WERI-Rb-1 (cell line): ENCODE measurements around the gene AP3B1.

Experiments
- DNase-seq: peaks from one replicate; pipeline ENCODE4 v3.0.0-alpha.2; 2020
- H3K27ac ChIP-seq: fragments of 250-450 bp; sonication (Bioruptor Pico); 2 replicates; pipeline ENCODE4 v1.5.1; 2020; ENCODE audit warnings: mild to moderate bottlenecking, moderate library complexity
- H3K27me3 ChIP-seq: fragments of 250-450 bp; sonication (Bioruptor Pico); 2 replicates; pipeline ENCODE4 v1.5.1; 2021; ENCODE audit warnings: mild to moderate bottlenecking, low read depth, moderate library complexity; ENCODE audit not compliant: insufficient read depth, severe bottlenecking
- H3K36me3 ChIP-seq: fragments of 250-450 bp; sonication (Bioruptor Pico); 2 replicates; pipeline ENCODE4 v1.5.1; 2020; ENCODE audit warnings: mild to moderate bottlenecking, moderate library complexity
- H3K4me3 ChIP-seq: 2 replicates; pipeline ENCODE4 v1.5.1; 2011; ENCODE audit warnings: low read depth, mild to moderate bottlenecking, control low read depth, low read length
- H3K9me3 ChIP-seq: fragments of 250-450 bp; sonication (Bioruptor Pico); 2 replicates; pipeline ENCODE4 v1.5.1; 2021; ENCODE audit warnings: mild to moderate bottlenecking, moderate library complexity; ENCODE audit not compliant: severe bottlenecking
- TF ChIP-seq, protein P1 (sequence below): IDR thresholded peaks from 2 replicates; pipeline ENCODE4 v1.5.1; 2011; ENCODE audit warnings: low read depth, mild to moderate bottlenecking, control low read depth, inconsistent platforms, low read length

The AP3B1 gene

DNA sequence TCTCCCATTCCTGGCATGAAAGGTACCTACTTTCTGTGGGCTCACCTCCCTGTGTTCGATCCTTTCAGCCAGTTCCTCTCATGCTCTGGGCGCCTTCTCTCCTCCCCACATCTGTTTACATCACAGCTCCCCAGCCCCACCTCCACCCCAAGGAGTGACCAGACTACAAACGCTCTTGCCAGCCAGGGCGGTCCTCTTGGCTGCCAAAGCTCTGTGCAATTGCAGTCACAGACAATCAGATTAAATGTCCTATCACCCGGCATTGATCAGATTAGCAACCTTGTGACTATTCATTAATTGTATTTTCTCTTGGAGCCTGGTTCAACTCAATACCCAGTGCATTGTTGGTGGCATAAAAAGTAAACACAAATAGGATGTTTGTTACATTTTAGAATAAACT, 307.2 kb downstream of the AP3B1 start:
- H3K9me3 ChIP-seq, result no peaks in the 10 kb centered on the region
- TF ChIP-seq, protein P1, sequence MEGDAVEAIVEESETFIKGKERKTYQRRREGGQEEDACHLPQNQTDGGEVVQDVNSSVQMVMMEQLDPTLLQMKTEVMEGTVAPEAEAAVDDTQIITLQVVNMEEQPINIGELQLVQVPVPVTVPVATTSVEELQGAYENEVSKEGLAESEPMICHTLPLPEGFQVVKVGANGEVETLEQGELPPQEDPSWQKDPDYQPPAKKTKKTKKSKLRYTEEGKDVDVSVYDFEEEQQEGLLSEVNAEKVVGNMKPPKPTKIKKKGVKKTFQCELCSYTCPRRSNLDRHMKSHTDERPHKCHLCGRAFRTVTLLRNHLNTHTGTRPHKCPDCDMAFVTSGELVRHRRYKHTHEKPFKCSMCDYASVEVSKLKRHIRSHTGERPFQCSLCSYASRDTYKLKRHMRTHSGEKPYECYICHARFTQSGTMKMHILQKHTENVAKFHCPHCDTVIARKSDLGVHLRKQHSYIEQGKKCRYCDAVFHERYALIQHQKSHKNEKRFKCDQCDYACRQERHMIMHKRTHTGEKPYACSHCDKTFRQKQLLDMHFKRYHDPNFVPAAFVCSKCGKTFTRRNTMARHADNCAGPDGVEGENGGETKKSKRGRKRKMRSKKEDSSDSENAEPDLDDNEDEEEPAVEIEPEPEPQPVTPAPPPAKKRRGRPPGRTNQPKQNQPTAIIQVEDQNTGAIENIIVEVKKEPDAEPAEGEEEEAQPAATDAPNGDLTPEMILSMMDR, result no peak

DNA sequence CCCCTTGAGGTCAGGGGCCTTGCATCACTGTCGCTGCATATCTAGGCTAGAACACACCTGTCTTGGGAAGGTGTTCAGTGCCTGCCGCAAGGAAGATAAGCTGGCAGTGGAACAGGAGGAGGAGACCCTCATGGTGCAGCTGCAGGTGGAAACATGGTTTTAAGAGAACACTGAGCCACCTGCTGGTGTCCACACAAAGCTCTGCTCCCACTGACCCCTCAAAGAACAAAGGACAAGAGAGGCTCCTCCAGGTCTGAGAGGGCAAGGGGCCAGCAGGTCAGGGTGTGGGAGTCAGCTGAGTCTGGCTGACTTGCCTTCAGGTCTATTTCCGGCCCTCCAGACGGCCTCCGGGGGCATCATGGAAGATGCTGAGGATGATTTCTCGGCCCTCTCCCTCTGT, 308.2 kb downstream of the AP3B1 start:
- H3K27me3 ChIP-seq, result no peaks in the 10 kb centered on the region
- H3K9me3 ChIP-seq, result no peaks in the 10 kb centered on the region
- no peak overlapping the region for H3K27ac ChIP-seq
- no peak for DNase-seq
- H3K4me3 ChIP-seq, result no peak overlapping the region
- TF ChIP-seq, protein P1, result 0 out of 2 replicates have a peak, but pooled peaks have one; percentile 1
- H3K36me3 ChIP-seq, result no peaks in the 10 kb centered on the region

More for the DNA sequence above, 307.2 kb downstream of the AP3B1 start:
- Histone ChIP-seq H3K27ac (no peak overlapping the region; the same call in 1 of the 2 replicates), H3K27me3 (no peaks in the 10 kb centered on the region), H3K36me3 (no peaks in the 10 kb centered on the region), H3K4me3 (no peak overlapping the region)
- peak; percentile 60 for DNase-seq

DNA sequence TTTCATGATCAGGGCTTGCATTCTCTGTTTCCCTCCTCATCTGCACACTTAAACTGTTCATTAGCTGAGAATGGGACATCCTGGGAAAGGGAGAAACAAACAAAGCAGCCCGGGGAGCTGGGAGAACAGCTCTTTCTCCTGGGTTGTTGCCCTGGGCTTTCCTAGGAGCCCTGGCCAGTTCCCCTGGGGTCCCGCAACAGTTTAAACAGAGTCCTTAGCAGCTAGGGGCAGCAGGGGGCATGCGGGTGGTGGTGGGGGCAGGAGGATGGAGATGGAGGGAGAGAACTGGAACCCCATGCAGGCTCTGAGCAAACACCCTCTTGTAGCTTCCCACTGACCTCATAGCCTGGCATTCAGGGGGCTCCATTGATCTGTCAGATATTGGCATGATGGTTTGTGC, 309.3 kb downstream of the AP3B1 start:
- Histone ChIP-seq H3K9me3 (no peaks in the 10 kb centered on the region), H3K27ac (no peak overlapping the region), H3K4me3 (no peak overlapping the region), H3K27me3 (no peaks in the 10 kb centered on the region), H3K36me3 (no peaks in the 10 kb centered on the region)
- TF ChIP-seq, protein P1, result no peak
- no peak for DNase-seq

DNA sequence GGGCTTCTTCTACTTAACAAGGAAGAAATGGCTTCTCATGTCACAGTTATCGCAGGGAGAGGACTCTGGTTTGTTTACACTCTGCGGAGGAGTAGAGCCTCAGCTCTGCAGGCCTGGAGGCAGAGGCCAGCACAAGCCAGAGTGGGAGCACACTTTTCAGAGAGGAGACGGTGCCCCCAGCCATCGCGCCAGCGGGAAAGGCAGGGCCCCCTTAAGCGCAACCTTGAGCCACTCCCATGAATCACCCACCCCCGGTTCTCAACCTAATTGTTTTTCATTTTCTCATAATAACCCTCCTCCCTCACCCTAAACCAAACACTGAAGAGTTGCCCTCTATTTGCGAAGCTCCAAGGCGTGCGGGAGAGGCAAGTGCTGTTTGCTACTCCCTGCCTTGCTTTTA, 309.9 kb downstream of the AP3B1 start:
- TF ChIP-seq, protein P1, result no peak
- H3K27ac ChIP-seq, result no peak overlapping the region
- no peak for DNase-seq
- H3K36me3 ChIP-seq, result no peaks in the 10 kb centered on the region
- no peak overlapping the region for H3K4me3 ChIP-seq
- no peaks in the 10 kb centered on the region for H3K27me3 ChIP-seq
- H3K9me3 ChIP-seq, result no peaks in the 10 kb centered on the region

DNA sequence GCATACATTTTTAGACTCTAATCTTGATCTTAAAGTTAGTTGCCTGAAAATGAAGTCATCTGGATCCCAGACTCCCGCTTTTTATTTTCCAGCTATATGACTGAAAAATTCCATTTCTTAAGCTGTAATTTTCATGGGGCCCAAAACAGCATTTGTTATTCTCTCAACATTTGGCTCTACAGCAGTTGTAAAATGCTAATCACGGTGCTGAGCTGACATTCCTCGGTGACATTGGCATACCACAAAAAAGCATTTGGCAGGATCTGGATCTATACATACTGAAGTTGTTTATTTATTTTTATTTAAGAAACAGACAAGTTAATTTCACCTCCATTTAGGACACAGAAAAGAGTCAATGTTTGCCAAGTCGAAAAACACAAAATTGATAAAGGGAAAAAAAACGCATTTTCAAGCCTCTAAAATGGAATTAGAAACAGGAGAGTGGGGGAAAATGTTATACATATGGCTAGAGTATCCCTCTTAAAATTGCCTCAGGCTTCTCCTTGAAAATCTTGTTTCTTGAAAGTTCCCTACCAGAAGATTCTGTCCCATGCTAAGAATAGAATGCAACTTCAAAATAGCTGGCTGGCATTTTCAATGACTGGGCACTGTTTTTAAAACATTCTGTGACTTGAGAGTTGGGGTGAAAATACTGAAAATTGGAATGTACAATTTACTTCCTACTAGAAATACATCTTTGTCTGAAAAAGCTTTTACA, 310.9 kb downstream of the AP3B1 start:
- Histone ChIP-seq H3K27me3 (no peaks in the 10 kb centered on the region), H3K36me3 (no peaks in the 10 kb centered on the region), H3K4me3 (no peak overlapping the region), H3K27ac (no peak overlapping the region), H3K9me3 (no peaks in the 10 kb centered on the region)
- TF ChIP-seq, protein P1, result no peak
- DNase-seq, result no peak

DNA sequence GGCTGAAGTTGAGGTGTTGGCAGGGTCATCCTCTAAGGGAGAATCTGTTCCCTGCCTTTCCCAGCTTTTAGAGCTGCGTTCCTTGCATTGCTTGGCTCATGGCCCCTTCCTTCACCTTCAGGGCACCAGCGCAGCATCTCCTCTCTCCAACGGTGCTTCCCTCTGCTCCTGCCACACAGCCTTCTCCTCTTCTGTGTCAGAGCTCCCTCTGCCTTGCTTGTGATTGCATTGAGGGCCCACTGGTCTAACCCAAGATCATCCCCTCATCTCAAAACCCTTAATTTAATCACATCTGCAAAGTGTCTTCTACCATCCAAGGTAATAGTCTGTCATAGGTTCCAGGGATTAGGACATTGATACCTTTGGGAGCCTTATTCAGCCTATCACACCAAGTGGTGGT, 312.7 kb downstream of the AP3B1 start:
- no peak for DNase-seq
- H3K4me3 ChIP-seq, result no peak overlapping the region
- TF ChIP-seq, protein P1, result no peak; the same call in 1 of the 2 replicates
- H3K36me3 ChIP-seq, result no peaks in the 10 kb centered on the region
- H3K9me3 ChIP-seq, result no peaks in the 10 kb centered on the region
- H3K27me3 ChIP-seq, result no peaks in the 10 kb centered on the region
- no peak overlapping the region for H3K27ac ChIP-seq
